IPS-20b (cell line): ENCODE data around the gene ANKRD61.
A peak's percentile ranks its signal among the peaks of the same experiment; 100 is the strongest.
"Not testable (repeated sequence)": the region's sequence is repeated elsewhere in the genome, so short reads cannot be mapped to it uniquely, and the experiment has no call there.

Source experiments
- H3K27ac ChIP-seq: one replicate; pipeline ENCODE4 v1.5.1; 2013; ENCODE audit warnings: low read length
- H3K27me3 ChIP-seq: 2 replicates; pipeline ENCODE4 v1.6.1; 2013; ENCODE audit warnings: mild to moderate bottlenecking, low read length, inconsistent platforms; ENCODE audit not compliant: insufficient read depth
- H3K36me3 ChIP-seq: 2 replicates; pipeline ENCODE4 v1.6.1; 2013; ENCODE audit warnings: low read depth, mild to moderate bottlenecking, inconsistent platforms, low read length, moderate library complexity; ENCODE audit not compliant: insufficient read depth
- H3K4me1 ChIP-seq: 2 replicates; pipeline ENCODE4 v1.6.1; 2013; ENCODE audit warnings: mild to moderate bottlenecking, control low read depth, inconsistent platforms, low read length, moderate library complexity; ENCODE audit not compliant: insufficient read depth
- H3K4me3 ChIP-seq: 2 replicates; pipeline ENCODE4 v1.5.1; 2013; ENCODE audit warnings: mild to moderate bottlenecking, low read length, inconsistent platforms
- H3K9ac ChIP-seq: 2 replicates; pipeline ENCODE4 v1.6.1; 2013; ENCODE audit warnings: low read depth, mild to moderate bottlenecking, inconsistent platforms, low read length, moderate library complexity
- H3K9me3 ChIP-seq: 2 replicates; pipeline ENCODE4 v1.6.1; 2013; ENCODE audit warnings: mild to moderate bottlenecking, low read depth, low read length, inconsistent platforms; ENCODE audit not compliant: insufficient read depth

The ANKRD61 gene

DNA sequence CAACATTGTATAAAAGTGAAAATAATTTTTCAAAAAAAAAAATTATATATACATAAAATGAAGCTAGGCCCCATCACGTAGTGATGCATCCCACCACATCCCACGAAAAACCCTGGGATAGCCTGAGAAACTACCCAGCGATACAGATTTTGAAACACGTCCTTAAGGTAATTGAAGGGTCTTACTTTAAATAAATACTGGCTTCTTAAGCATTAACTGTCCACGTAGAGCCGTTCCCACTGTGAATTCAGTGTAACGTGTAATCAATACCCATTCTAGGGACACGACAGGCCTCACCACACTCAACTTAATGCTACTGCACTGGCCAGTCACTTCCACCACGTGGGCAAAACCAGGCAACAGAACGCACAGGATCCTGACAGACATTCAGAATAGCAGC, 4.0 kb downstream of the ANKRD61 start:
- Histone ChIP-seq H3K9ac (no peak overlapping the region), H3K36me3 (peaks cover 96% of the 10 kb centered on the region), H3K4me3 (no peak overlapping the region), H3K4me1 (no peaks in the 10 kb centered on the region), H3K27ac (no peak overlapping the region), H3K9me3 (no peaks in the 10 kb centered on the region), H3K27me3 (no peaks in the 10 kb centered on the region)

DNA sequence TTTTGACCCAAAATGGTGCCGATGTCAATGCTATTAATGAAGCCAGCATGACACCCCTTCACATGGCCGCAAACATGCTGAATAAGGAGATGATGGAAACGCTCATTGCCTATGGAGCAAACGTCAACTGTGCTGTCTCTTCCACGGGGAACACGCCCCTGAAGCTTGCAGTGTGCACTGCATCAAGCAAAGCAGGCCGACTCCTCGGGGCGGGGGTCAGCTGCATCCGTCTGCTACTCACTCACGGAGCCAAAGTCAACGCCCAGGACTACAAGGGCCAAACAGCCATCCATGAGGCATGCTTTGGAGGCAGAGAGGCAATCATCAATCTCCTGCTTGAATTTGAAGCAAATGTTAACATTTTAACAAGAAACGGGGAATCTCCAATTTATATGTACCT, 4.5 kb downstream of the ANKRD61 start:
- no peaks in the 10 kb centered on the region for H3K4me1 ChIP-seq
- no peak overlapping the region for H3K27ac ChIP-seq
- H3K9ac ChIP-seq, result no peak overlapping the region
- no peak overlapping the region for H3K4me3 ChIP-seq
- H3K9me3 ChIP-seq, result no peaks in the 10 kb centered on the region
- no peaks in the 10 kb centered on the region for H3K27me3 ChIP-seq
- H3K36me3 ChIP-seq, result peaks cover 96% of the 10 kb centered on the region

DNA sequence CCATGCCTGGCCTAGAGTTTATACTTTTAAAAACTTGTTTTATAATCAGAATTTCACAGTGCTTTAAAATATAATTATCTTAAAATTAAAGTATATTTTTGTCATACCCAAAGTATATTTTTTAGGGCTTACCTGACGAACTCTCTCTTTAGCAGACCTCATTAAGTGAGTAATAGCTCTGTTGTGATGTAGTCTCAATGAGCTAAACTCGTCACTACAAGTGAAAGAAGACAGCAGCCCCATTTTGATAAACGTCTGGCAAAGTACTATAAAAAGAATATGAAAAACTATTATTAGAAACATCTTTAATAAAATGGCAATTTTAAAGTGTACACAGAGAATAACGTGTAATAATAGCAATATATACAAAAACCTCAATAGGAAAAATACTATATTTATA, 18.6 kb downstream of the ANKRD61 start:
- Histone ChIP-seq H3K9me3 (no peaks in the 10 kb centered on the region), H3K4me1 (no peaks in the 10 kb centered on the region), H3K27ac (no peak overlapping the region), H3K9ac (no peak overlapping the region), H3K4me3 (no peak overlapping the region), H3K27me3 (no peaks in the 10 kb centered on the region), H3K36me3 (peaks cover 80% of the 10 kb centered on the region)

DNA sequence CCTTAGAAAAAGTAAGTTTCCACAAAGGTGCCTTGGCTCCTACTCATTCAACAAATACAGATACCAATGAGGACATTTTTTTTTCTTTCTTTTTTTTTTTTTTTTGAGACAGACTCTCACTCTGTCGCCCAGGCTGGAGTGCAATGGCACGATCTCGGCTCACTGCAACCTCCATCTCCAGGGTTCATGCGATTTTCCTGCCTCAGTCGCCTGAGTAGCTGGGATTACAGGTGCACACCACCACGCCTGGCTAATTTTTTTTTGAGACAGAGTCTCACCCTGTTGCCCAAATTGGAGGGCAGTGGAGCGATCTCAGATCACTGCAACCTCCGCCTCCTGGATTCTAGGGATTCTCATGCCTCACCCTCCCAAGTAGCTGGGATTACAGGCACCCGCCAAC, 20.0 kb downstream of the ANKRD61 start:
- H3K4me1 ChIP-seq, H3K9ac ChIP-seq, H3K27ac ChIP-seq, H3K9me3 ChIP-seq, H3K4me3 ChIP-seq, H3K27me3 ChIP-seq: not testable (repeated sequence)
- H3K36me3 ChIP-seq, result peaks cover 69% of the 10 kb centered on the region

DNA sequence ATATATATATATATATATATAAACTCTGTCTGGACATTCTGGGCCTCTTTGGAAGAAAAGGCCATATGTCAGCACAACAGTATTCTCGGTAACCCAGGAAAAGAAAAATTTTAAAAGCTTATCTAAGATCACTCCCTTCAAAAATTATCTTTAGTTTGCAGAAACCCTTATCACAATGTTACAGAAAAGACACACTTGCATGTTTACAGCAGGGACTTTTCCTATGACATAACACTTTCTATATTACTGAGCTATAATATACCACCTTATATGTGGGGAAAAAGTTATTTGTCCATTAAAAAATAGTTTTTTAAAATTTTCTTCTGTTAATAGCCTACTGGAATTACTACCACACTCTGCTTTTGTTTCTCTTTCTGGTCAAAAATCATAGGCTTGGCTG, 25.4 kb downstream of the ANKRD61 start:
- H3K27me3 ChIP-seq, result no peaks in the 10 kb centered on the region
- H3K4me3 ChIP-seq, result no peak overlapping the region
- H3K4me1 ChIP-seq, result peaks cover 3% of the 10 kb centered on the region
- no peak overlapping the region for H3K9ac ChIP-seq
- no peak overlapping the region for H3K27ac ChIP-seq
- peaks cover 29% of the 10 kb centered on the region for H3K36me3 ChIP-seq
- no peaks in the 10 kb centered on the region for H3K9me3 ChIP-seq

DNA sequence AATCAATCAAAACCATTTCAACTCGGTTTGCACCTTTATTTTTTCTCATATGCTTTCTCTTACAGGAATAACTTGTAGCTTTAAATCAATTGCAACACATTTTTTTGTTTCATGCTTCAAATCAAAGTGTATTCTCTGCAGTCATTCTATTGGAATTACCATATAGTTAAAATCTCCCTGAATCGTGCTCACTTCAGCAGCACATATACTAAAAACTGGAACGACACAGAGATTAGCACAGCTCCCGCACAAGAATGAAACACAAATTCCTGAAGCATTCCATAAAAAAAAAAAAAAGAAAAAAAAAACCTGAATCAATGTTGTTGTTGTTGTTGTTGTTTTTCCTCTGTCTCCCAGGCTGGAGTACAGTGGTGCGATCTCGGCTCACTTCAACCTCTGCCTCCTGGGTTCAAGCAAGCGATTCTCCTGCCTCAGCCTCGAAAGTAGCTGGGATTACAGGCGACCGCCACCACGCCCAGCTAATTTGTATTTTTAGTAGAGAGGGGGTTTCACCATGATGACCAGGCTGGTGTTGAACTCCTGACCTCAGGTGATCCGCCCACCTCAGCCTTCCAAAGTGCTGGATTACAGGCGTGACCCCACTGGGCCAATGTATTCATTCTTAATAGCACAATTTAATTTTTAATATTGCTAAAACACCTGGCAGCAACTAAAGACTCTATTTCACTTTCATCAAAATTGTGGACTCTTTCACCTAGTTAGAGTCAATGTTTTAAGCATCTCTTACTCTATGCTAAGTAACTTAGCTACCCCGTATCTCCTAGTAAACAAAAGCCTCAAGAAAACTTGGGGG, 26.3 kb downstream of the ANKRD61 start:
- peaks cover 3% of the 10 kb centered on the region for H3K4me1 ChIP-seq
- H3K36me3 ChIP-seq, result peaks cover 24% of the 10 kb centered on the region
- H3K4me3 ChIP-seq, result peak overlapping the region; percentile 83
- no peak overlapping the region for H3K27ac ChIP-seq
- H3K9ac ChIP-seq, result peak overlapping the region; percentile 84; the same call in 1 of the 2 replicates
- H3K27me3 ChIP-seq, result no peaks in the 10 kb centered on the region
- no peaks in the 10 kb centered on the region for H3K9me3 ChIP-seq

DNA sequence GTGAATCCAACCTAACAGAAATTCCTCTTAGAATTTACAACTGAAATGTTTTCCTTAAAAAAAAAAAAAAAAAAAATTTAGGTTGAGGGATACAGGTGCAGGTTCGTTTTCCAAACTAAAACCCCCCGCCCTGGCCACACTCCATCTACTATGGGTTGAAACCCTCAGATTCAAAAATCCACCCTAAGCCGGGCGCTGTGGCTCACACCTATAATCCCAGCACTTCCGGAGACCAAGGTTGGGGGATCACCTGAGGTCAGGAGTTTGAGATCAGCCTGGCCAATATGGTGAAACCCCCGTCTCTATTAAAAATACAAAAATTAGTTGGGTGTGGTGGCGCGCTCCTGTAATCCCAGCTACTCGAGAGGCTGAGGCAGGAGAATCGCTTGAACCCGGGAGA, 28.8 kb downstream of the ANKRD61 start:
- H3K4me1 ChIP-seq, H3K27me3 ChIP-seq, H3K9ac ChIP-seq, H3K4me3 ChIP-seq, H3K9me3 ChIP-seq, H3K27ac ChIP-seq, H3K36me3 ChIP-seq: not testable (repeated sequence)

DNA sequence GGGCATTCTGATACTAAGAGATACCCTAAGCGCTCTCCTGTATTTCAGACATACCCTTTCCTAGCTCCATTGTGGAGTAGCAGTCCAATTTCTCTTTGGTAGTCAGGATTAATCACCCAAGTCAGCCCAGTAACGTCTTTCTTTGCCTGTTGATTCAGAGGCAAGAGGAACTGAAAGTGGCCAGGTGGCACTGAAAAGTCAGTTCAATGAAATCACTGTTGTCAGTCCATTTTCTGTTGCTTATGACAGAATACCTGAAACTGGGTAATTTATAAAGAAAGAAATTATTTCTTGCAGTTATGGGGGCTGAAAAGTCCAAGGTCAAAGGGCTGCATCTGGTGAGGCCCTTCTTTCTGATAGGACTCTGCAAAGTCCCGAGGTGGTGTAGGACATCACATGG, 40.2 kb downstream of the ANKRD61 start:
- H3K27ac ChIP-seq, result no peak overlapping the region
- H3K4me3 ChIP-seq, result no peak overlapping the region

DNA sequence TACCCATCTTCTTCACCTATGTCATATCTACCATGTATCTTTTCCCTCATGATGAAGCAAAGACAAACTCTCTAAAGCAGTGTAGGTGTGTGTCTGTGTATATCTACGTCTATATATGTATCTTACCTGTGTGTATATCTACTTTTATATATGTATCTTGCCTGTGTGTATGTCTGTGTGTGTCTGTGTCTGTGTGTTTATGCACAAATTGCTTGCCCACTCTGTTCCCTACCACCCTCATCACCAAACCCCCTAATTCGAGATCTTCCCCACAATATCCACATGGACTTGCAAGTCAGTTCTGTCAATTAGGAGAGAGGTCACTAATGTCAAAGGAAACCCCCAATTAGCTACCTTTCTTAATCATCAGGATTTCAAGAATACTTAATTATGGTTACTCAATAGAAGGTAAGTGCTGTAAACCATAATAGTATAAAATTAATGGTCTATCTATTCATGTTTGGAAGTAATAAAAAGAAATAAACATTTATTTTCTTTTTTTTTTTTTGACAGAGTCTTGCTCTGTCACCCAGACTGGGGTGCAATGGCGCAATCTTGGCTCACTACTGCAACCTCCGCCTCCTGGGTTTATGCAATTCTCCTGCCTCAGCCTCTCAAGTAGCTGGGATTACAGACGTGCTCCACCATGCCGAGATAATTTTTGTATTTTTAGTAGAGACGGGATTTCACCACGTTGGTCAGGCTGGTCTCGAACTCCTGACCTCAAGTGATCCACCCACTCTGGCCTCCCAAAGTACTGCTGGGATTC, 43.6 kb downstream of the ANKRD61 start:
- H3K9ac ChIP-seq, result no peak overlapping the region
- H3K4me3 ChIP-seq, result no peak overlapping the region
- H3K27me3 ChIP-seq, result no peaks in the 10 kb centered on the region
- no peak overlapping the region for H3K27ac ChIP-seq
- no peaks in the 10 kb centered on the region for H3K4me1 ChIP-seq
- H3K9me3 ChIP-seq, result no peaks in the 10 kb centered on the region
- no peaks in the 10 kb centered on the region for H3K36me3 ChIP-seq

More for the DNA sequence above, 40.2 kb downstream of the ANKRD61 start:
- H3K4me1 ChIP-seq, result no peaks in the 10 kb centered on the region
- H3K36me3 ChIP-seq, result no peaks in the 10 kb centered on the region
- no peaks in the 10 kb centered on the region for H3K9me3 ChIP-seq
- no peaks in the 10 kb centered on the region for H3K27me3 ChIP-seq
- no peak overlapping the region for H3K9ac ChIP-seq

DNA sequence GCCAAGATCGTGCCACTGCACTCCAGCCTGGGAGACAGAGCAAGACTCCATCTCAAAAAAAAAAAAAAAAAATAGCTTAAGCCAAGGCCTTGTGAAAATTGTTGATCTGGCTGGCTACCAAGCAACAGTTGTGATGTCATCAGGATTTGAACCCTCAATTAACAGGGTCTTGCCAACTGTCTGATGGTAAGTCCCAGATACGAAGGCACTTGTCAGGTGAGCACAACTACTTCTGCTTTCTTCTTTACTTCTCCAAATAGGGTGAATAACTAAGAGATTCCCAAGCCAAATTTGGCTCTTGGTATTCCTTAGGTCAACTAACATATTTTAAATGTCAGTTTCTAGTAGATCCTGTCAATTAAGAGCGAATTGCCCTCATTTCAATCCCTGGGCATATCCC, 47.4 kb downstream of the ANKRD61 start:
- Histone ChIP-seq H3K9ac (no peak overlapping the region), H3K27me3 (no peaks in the 10 kb centered on the region), H3K4me3 (no peak overlapping the region), H3K36me3 (no peaks in the 10 kb centered on the region), H3K9me3 (no peaks in the 10 kb centered on the region), H3K27ac (no peak overlapping the region), H3K4me1 (no peaks in the 10 kb centered on the region)

DNA sequence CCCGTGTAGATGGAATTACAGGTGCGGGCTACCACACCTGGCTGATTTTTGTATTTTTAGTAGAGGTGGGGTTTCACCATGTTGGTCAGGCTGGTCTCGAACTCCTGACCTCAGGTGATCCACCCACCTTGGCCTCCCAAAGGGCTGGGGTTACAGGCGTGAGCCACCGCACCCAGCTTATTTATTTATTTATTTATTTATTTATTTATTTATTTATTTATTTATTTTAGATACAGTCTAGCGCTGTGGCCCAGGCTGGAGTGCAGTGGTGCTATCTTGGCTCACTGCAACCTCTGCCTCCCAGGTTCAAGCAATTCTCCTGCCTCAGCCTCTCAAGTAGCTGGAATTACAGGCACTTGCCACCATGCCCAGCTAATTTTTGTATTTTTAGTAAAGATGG, 51.9 kb downstream of the ANKRD61 start:
- not testable (repeated sequence) for H3K9ac ChIP-seq, H3K4me3 ChIP-seq, H3K4me1 ChIP-seq, H3K27ac ChIP-seq, H3K36me3 ChIP-seq, H3K9me3 ChIP-seq, H3K27me3 ChIP-seq
